Measurements from ENCODE around the gene RFX5.
"Not testable (repeated sequence)": the region's sequence is repeated elsewhere in the genome, so short reads cannot be mapped to it uniquely, and the experiment has no call there.

The RFX5 gene

DNA sequence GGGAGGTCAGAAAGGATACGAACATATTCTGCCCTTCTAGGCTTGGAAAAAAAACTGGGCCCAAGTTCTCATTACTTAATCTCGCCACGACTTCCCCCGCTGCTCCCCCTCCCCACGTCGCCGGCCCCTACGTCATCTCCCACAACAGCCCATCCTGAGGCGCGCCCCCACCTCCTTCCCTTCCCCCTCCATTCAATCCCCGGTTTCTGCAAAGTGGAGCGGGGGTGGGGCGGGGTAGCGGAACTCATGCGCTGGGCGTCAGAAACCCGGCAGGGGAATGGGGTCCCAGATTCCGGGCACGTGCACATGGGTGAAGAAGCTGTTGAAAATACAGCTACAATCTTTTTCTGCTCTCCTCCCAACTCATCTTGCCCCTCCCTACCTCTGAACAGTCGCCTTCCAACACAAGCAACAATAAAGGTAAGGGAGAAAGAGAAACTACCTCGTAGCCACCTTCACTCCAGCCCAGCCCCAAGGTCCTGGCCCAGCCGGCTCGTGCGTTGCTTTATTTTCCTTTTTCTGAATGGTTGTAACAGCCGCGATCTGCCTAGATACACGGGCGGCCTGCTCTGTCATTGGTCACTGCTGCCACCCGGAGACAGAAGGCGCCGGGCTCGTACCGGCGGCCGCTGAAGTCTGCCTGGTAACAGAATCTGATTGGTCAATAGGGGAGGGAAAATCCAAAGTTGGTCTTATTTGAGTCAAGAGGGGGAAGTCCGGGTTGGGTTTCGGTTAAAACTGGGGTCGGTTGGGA is at the start of gene RFX5:
RFX5 (minus strand) TSS at position 484 of the 754 bp plus-strand sequence. CDS start 932 bp downstream, outside the sequence.
- DNase-seq = peak; percentile 97

DNA sequence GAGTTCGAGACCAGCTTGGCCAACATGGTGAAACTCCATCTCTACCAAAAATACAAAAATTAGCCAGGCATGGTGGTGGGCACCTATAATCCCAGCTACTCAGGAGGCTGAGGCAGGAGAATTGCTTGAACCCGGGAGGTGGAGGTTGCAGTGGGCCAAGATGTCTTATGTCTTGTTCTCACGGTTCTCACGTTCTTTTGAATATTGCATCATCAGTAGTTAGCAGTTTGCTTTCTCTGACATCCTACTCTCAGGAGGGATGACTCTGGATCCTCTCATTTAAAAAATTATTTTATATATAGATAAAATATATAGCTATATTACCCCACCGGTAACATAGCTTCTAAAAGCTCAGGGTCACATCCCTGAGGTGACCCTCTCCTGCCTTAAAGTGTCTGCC is 49.2 kb upstream of the RFX5 start:
- not testable (repeated sequence) for DNase-seq

DNA sequence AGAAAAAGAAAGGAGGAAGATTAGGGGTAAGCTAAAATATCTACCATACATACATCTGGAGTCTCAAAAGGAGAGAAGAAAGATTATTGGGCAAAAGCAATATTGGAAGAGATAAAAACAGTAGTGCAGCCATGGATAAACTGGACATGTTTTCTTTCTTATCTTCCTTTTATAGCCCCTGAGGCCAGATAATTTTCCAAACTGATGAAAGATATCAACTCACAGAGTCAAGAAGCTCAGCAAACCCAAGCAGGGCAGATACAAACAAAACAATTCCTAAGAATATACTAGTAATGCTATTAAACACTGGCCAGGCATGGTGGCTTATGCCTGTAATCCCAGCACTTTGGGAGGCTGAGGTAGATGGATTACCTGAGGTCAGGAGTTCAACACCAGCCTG is 46.5 kb upstream of the RFX5 start:
- DNase-seq = no peak

DNA sequence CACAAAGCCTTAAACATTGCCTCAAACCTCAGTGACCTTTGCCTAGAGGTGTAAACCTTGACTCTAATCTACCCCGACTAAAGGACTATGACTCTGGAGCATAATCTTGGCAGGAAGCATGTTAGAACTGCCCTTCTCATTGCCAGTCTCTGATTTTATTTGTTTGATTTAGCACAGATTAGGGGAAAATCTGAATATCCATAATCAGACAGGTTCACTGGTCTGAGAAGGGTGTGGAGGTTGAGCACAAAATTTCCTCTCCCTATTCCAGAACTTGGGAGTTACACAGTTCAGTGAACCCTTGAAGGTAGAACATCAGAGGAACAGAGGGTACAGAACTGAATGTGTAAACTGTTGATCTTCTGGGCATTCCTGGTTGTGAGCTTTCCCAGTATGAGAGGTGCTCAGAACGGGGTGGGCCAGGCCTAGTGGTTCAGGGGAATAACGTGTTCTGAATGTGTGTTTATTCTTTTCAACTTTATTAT is 44.1 kb upstream of the RFX5 start:
- no peak for DNase-seq

DNA sequence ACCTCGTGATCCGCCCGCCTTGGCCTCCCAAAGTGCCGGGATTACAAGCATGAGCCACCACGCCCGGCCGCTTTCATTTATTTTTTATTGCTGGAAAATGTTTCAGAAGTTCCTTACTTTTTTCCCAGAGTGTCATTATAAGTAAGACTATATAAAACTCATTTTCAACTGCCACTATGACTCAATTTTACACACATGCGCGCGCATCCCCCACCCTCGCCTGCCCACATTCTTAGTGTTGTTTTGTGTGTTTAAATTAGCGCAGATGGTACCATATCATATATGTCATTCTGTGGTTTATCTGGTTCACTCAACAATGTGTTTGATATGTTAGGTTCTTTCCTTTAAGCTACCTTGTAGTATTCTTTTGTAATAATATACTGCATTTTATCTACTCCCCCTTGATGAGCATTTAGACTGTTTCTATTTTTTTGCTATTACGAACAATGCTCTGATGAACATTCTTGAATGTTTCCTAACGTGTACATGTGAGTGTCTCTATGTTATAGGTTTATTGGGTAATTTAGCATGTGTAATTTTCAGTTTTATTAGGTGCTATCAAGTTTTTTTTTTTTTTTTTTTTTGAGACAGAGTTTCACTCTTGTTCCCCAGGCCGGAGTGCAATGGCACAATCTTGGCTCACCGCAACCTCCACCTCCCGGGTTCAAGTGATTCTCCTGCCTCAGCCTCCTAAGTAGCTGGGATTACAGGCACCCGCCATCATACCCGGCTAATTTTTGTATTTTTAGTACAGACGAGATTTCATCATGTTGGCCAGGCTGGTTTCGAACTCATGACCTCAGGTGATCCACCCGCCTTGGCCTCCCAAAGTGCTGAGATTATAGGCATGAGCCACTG is 43.4 kb upstream of the RFX5 start:
- not testable (repeated sequence) for DNase-seq

DNA sequence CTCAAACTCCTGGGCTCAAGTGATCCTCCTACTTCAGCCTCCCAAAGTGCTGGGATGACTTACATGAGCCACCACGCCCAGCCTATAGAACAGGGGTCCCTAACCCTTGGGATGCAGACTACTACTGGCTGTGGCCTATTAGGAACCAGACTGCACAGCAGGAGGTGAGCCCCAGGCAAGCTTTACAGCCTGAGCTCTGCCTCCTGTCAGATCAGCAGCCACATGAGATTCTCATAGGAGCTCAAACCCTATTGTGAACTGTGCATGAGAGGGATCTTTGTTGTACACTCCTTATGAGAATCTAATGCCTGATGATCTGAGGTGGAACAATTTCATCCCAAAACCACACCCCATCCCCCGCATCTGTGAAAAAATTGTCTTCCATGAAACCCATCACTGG is 39.0 kb upstream of the RFX5 start:
- DNase-seq = no peak

DNA sequence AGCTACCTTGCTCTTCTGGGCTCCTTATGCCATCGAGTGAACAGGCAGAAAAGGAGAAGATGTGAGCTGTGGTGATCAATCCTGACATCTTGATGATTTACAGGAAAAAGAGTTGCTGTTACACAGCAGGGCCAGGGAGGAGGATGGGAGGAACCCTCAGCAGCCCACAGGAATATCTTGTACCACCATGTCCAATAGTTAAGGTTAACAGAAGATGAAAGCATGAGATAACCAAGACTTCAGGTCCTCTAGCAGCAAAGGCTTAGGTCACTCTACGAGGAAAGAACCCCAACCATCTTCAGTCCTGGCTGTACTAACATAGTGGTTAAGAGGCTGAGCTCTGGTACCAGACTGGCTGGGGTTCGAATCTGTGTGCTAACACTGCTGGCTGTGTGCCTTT is 37.5 kb upstream of the RFX5 start:
- DNase-seq = no peak

DNA sequence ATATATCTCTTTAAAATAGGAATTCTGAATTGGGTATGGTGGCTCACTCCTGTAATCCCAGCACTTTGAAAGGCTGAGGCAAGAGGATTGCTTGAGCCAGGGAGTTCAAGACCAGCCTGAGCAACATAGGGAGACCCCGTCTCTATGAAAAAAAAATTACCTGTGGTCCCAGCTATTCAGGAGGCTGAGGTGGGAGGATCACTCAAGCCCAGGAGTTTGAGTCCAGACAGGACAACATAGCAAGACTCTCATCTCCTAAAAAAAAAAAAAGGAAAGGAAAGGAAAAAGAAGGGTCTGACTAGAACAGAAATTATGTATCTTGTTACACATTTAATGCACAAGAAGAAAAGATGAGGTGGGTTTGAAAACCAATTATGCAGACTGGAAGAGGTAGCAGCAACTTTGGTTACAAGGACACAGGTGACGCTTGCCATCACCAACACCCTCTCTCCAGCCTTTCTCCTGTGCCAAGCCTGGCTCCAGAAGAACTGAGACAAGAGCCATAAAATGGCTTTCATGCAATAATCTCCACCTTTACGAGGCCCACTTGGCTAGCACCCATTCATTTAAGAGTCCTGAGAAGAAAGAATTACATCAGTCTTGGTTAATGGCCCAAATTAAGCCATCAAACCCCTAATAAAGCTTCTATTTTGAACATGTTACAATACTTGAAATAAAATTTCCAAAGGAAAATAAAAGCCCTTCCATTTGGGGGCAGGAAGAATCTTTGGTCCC is 30.3 kb upstream of the RFX5 start:
- no peak for DNase-seq

DNA sequence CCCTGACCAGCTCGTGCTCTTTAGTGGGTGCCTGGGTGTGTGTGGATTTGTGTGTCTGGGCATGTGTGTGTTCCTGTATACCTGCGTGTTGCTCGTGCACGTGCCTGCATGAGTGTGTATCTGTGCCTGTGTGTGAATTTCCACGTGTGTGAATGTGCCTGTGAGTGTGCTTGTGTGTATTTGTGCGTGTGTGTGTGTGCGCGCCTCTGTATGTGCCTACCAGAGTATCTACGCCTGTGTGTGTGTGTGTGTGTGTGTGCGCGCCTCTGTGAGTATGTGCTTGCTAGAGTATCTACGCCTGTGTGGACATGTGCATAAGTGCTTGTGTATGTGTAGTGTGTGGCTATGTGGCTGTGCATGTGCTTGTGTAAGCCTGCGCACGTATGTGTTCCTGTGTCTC is 26.1 kb upstream of the RFX5 start:
- no peak for DNase-seq

DNA sequence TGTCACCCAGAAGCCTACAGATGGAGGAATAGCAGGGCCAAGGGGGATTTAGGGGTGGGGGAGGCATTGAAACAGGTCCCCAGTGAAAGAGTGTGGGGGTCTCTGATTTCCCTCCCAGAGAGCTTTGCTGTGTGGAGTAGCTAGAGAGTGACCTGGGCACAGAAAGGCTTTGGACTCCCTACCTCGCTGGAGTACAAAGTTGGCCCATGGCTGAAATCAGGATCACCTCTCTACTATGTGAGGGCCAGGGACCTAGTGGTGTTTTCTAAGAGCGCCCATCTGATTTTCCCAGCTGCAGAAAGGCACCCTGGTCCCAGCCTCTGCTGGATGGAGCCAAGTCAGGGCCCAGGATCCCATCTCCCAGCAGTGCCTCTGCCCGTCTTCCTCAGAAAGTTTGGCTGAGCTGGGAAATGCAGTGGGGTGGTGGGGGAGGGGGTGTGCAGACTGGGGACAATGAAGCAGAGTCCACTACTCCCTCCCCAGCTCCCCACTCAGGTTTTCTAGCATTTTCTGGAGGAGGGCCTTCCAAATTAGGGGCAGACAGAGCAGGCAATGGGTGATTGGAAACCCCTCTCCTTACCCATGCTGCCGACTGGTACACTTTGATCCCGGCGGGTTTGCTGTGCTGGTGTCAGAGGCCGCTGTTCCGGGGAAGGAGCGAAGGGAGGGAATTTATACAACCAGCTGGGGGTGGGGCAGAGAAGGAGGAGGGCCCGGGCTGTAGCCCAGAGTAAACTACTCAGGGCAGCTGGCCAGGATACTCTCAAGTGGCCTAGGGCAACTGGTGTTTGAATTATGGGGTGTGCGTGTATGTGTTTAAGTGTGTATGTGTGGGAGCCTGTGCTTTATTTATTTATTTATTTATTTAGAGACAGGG is 25.2 kb upstream of the RFX5 start, which contains the start of gene SELENBP1:
SELENBP1 (minus strand) TSS at position 648 of the 877 bp plus-strand sequence; CDS start at position 584, 64 bp downstream.
- peak; percentile 88 for DNase-seq

DNA sequence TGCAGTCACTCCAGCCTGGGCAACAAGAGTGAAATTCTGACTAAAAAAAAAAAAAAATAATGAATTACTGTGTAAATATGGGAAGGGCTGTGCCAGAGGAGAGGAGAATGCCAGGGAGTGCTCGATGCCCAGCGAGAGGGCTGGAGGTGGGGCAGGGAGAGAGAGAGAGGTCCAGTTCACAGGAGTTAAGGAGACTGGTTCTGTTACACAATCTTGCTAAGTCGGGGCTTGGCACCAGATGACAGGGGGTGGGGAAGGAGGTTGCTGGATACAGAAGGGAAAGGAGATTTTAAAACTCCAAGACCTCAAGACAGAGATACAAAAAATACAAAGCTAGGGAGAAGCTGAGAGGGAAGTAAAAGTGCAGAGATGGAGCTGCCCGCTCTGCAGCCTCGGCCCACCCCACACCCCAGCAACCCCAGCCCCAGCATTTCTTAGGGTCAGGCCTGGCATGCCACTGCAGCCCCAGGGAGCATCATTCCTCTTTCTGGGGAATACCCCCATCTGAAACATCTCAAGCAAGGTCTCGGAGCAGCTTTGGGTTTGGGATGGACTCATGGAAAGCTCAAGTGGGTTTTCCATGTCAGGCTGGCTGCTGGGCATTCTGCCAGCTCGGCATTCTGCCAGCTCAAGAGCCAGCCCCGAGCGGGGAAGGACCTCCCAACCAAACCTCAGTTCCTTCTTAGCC is 24.5 kb upstream of the RFX5 start:
- DNase-seq = peak; percentile 77

DNA sequence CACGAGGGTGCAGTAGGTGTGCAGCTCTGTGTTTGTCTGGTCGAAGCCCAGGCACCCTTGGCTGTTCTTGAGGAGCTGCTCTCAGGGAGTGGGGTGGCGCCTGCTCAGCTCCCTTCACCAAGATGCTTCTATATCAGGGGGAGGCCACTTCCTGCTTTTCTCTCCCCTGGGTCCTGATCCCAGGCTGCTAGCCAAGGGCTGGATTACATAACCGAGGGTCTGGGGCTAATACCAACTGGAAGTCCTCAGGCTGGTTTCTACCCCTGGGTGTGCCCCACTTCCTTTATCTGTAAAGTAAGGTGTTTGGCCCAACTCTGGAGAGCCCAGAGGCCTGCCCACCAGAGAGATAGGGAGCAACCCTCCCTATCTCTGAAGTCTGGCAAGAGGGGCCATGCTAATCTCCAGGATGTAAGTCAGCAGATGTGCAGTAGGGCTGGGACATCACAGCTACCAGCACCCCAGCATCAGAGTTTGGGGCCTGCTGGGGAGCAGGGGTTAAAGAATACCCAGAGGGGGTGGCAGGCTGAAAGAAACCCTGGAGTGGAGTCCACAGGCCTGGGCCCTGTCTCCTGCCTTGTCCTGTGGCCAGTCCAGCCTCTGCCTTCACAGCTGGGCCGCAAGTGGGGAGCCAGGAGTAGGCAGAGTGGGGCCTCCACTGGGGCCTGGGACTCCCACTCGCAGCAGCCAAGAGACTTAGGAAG is 23.3 kb upstream of the RFX5 start:
- no peak for DNase-seq

DNA sequence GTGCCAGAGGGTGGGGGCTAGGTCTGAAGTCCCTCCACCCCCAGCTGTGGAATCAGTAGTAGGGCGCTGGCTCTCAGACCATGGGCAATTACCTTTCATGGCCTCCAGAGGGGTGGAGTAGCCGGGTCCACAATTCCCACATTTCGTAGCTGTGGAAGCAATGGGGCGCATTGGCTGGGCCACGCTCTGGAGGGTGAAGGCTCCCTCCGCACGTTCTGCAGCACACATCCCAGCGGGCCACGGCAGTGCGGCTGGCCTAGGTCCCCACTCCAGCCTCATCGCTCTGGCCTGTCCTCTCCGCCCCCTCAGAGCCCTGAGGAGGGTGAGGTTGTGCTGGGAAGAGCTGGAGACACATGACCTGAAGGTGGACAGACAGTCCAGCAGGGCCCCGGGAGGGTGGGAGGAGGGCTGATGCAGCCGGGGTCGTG is 22.6 kb upstream of the RFX5 start:
- no peak for DNase-seq

DNA sequence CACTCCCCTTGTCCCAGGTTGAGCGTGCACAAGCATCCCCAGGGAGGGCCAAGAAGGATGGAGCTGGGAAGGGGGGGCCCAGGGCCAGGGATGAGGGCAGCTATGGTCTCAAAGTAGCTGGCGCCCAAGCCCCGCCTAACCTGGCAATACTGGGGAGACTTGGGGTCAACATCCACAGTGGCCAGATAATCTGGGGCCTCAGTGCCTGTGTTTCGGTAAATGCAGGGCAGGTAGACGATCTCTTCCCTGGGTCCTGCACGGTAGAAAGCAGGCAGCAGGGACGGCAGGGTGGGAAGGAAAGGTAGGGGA is 22.2 kb upstream of the RFX5 start:
- no peak for DNase-seq

DNA sequence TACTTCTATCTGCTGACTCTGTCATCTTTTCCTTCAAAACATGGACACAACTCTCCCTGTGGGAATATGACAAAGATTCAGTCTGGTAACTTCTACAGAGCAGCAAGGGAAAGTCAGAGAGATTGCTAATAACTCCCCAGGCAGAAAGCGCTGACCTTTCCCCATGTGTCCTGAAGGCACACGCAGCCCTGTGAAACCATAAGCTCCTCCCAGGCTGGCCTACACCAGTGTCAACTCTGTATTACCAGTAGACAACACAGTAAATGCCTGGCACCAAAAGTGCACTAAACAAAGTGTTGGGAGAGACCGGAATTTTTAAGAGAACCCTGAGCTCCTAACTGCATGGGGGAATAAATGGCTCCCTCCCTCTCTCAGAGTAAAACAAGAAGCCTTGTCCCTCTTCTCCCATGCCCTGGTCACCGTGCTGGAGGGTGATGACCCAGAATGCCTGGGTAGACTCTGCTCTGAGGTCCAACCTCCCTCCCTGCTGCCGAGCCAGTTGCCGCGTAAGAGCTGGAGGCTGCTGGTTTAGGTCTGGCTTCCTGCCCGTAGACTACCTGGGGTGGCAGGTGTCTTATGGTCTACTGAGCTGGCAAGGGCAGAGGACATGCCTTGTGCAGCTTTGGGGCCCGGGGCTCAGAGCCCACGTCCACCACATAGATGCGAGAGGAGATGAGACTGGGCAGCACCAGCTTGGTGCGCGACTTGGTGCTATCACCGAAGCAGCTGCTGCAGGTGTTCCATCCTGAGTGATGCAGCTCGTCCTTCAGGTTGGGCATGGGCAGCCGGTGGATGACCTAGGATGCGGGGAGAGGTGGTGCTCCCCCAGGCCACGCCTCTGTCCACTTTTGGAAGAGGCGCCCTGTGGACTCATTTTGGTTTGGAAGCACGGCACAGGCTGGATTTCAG is 21.6 kb upstream of the RFX5 start:
- peak; percentile 17 for DNase-seq

DNA sequence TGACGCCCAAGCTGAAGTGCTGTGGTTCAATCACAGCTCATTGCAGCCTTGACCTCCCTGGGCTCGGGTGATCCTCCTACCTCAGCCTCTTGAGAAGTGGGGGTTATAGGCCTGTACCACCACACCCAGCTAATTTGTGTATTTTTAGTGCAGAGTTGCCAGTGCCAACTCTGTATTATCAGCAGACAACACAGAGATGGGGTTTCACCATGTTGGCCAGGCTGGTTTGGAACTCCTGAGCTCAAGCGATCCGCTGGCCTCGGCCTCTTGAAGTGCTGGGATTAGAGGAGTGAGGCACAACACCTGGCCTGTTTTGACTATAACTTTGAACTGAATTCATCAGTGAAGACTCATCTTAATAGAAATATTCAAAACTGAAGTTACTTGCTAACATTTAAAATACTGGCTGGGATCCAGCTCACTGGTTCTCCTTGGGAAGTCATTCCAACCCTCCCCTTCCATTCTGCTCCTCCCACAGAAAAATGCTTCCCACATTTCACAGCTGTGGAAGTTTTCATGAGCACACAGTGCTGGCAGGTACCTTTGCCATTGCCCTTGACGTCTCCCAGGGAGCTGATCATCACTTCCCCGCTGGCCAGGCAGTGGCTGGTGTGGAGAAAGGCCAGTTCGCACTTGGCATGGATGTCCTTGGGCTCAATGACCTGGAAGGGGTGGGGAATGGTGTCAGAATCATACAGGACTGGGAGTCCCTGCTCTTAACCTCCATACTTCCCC is 20.8 kb upstream of the RFX5 start:
- DNase-seq = no peak

DNA sequence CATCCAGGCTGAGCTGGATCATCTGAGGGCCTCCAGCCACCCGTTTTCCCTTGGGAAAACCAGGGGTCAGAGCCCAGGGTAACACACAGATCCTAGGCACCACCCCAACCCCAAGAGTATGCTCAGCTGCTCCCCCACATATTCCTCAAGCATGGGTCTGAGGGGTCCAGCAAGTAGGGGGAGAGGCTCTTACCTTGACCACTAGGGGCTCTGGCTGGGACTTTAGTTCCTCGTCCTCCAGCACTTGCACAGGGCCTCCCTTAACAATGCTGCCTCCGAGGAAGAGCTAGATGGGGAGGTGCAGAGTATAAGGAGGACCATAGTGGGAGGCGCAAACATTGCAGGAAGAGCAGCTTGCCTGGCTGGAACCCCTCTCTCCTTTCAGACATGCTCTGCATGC is 17.9 kb upstream of the RFX5 start:
- DNase-seq = no peak

DNA sequence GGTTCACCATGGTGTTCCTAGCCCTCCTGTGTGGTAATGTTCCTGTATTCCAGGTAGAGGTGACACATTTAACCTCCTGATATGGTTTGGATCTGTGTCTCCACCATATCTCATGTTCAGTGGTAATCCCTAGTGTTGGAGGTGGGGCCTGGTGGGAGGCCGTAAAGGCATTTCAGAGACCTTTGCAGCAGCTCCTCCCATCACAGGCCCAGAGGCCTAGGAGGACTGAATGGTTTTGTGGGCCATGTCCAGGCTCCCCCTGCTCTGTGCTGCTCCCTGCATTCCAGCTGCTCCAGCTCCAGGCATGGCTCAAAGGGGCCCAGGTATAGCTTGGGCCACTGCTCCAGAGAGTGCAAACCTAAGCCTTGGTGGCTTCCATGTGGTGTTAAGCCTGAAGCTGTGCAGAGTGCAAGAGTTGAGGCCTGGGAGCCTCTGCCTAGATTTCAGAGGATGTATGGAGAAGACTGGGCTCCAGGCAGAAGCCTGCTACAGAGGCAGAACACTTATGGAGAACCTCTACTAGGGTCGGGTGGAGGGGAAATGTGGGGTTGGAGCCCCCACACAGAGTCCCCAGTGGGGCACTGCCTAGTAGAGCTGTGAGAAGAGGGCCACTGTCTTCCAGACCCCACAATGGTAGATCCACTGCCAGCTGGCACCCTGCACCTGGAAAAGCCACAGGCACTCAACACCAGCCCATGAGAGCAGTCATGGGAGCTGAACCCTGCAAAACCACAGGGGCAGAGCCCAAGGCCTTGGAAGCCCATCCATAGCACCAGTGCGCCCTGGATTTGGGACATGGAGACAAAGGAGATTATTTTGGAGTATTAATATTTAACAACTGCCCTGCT is 15.5 kb upstream of the RFX5 start:
- no peak for DNase-seq
